Stimulated activated CD8-positive, alpha-beta memory T cell treated with anti-CD3 and anti-CD28 coated beads, Interleukin-7, amount 100 ng/mL, for 48 hours (primary cell): ENCODE data around the gene NEK4.

ENCODE experiments used
- DNase-seq, 2 donors: peaks; one replicate each; pipeline ENCODE4 v3.0.0-alpha.2; 2020; ENCODE audit warnings: low read depth in 1 of 2; ENCODE audit errors: extremely low read depth in 1 of 2

Gene NEK4

GRCh38 chr3:52705688-52706686 lies 64.8 kb downstream of the NEK4 start, which contains the start of the genes GLT8D1 and SPCS1:
TSS of gene GLT8D1 (minus strand) at chr3:52705791. CDS start at chr3:52700460, 5,331 bp downstream.
TSS of gene SPCS1 (plus strand) at chr3:52706106. CDS start at chr3:52706247, 141 bp downstream.
- DNase-seq, result peak; percentile 72 to 76

DNA sequence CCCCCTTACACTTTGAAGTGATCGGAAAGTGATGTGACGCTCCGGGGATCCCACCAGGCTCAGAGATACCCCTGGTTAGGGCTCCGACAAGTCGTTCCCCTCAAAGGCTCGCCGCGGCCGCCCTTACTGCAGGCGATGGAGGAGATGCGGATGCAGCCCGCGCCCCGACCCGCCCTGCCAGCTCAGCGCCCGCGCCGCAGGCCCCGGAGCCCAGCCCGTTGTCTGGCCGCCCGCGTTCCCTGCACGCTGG lies 65.4 kb downstream of the NEK4 start:
- DNase-seq, result no peak

DNA sequence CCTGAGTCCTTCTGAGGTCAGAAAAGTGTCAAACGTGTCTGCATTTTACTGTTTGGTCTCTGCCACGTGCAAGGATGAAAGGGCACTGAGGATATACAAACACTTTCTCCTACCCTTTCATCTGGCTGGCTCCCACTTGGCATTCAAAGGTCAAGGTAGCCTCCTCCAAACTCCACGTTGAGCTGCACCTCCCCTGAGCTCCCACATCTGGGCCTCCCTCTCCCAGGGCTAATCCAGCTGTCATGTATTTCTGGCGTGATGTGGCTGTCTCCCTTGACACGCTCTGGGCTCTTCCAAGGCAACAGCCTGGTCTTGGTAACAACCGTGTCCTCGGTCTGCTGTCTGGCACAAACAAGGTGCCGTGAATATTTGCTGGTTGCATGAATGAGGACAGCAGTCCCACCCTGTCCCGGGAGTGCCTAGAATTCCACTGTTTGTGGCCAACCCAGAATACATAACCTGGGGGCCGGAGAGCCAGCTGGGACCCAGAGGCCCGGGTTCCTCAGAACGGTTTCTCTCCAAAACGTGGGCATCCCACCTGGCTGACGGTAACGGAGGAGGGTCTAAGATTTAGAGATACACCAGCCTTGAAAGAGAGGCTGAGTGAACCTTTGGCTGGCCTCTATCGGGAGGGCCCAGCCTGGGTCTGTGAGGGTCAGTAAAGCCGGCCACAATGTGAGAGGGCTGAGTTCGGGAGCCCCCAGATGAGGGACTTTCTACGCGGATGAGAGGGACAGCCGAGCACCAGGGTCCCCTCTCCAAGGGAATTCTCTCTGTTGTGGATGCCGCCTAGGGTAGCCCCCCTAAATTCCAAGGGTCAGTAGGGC lies 65.9 kb downstream of the NEK4 start:
- no peak for DNase-seq

DNA sequence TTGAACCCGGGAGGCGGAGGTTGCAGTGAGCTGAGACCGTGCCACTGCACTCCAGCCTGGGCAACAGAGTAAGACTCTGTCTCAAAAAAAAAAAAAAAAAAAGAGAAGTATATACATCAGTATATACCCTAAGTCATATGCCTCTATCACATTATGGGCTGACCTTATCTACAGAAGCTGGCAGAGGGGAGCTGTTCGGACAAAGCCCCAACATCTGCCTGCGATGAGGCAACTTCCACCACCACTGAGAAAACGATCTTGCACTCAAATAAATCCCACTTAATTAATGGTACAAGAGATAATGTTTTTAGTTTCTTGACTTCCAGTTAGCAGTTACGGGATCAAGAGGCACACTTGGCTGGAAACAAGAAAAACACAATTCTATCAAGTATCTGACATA lies 67.4 kb downstream of the NEK4 start:
- DNase-seq, result no peak

DNA sequence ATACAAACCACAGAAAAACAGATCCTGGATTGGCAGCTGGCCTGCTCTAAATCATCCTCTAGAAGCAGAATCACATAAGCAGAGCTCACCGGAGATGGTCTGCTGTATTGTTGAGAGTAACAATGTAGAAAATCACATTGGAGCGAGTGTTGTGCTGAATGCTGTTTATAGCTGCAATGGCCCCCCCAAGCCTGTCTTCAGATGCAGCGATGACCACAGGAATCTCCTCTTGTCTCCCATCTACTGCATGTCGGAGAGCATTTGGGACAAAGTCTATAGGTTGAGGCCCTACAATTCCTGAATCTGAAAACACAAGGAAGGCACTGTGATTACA lies 73.1 kb downstream of the NEK4 start:
- DNase-seq, result no peak

DNA sequence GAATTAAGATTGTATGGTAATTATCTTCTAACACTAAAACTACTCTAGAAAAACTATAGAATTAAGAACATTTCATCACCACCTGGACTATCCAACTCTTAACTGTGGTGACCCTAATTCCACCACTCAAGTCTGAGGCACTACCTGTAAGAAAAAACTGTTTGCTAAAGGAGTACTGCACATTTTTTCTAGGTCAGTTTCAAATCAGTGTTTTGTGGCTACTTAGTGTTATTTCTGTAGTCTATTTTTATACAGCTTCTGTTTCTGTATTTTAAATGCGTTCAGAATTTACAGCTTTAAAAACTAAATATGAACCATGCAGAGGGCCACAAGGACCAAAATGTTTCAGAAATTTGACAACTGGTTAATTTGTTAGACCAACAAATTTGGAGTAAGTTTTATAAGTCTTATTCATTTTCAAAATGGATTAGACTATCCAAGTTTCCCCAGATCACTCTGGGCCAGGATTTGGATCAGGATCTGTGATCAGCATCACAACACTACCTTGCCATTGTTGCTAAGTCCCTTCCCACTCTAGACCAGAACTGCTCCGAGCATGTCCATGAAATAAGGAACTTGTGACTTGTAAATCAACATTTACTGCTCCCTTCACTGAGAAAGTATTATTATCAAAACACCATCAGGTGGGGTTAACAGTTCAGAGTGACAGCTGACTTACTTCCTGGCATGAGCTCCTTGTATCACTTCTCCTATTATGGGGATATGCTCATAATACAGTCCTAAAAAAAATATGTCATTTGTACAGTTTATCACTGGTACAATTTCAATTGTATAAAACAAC lies 73.7 kb downstream of the NEK4 start:
- no peak for DNase-seq

DNA sequence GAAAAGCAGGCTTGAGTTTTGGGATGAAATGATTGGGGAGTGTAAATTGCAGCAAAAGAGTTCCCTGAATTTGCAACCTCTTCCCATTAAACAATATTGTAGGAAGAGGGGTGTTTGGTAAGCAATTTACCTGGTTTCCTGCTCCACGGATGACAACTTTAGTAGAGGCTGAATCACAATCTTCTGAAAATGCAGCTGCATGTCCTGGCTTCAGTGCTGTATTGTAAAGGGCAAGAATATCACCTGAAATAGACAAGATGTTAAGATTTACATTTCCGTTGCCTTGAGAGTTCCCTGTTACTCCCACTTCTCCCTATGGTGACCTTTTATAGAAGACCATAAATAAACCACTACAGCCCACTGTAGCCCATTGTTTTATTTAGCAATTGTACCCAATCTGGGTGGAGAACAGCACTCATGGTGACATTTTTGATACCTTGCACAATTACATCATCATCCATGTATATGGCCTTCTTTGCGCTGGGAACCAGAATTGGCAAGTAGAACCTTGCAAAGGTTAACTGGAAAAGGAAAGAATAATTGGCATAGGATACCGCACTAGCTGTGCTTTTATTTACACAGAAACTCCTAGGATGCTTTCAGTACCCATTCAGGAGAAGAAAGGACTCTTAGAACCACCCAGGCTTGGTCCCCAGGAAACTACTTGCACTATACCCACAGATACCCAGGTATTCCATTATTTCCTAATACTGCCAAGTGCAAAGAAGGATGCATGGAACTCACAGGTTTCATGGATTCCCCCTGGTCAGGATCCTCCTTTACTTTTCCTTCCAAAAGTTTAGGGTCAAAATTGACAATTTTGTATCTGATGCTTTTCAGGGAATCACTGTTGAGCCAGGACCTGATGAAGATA lies 74.7 kb downstream of the NEK4 start:
- DNase-seq, result no peak

DNA sequence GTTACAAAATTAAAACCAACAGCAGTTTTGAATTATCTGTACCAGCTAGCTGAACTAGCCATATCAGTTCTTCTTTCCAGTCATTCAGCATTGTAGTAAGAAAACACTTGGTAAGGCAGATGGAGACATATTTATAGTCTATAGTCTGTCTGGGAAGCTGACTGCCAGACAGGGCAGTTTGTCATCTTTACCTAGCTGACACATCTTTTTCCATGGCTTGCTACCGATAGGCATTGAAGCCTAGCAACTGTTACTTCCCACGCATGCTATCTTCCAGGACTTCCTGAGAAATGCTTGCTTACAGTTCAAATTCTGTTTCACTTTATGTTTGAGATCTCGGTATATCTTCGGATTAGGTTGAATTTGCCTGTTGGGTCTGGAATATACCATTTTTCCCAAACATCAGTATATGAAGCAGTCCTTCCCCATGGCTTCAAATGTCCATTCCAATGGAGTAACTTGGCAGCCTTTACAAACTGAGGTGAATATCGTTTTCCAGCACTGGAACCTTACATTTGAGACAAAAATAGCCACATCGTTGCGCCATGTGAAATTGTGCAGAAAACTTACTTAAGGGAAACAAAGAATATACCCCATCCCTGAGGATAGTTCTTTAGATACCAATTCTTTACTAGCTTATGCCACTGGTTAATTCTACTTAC lies 76.1 kb downstream of the NEK4 start:
- DNase-seq, result no peak

GRCh38 chr3:52693071-52693470 lies 77.7 kb downstream of the NEK4 start:
- no peak for DNase-seq

GRCh38 chr3:52690560-52690959 lies 80.2 kb downstream of the NEK4 start:
- DNase-seq, result no peak

DNA sequence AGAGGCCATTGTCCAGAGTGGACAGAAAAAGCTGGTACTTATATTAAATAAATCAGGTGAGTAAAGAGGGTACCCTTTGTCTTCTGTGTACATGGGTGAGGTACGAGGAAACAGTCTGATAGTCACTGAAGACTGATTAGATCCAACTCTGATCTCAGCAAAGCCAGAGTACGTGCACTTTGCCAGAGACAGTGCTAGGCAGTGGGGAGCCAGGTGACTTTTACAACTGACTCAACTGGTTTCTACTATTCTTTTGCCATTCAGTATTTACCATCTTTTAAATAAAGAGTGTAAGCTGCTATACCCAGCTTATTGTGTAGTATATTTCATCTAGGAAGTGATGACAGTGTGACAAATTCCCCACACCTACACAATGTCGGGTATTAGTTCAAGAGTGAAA lies 81.6 kb downstream of the NEK4 start:
- no peak for DNase-seq

DNA sequence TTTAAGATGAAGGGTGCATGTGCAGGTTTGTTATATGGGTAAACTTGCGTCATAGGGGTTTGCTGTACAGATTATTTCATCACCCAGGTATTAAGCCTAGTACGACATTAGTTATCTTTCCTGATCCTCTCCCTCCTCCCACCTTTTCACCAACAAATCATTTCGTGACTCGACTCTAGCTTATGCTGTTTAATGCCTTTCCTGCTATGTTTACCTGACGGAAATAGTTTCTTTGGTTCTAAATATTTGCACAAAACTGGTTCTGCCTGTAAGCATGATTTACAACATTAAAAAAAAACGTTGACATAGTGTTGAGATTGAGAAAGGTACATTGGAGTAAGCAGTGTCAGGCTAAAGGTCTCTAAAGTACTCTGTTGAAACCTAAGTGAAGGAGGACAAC lies 82.5 kb downstream of the NEK4 start:
- DNase-seq, result no peak

DNA sequence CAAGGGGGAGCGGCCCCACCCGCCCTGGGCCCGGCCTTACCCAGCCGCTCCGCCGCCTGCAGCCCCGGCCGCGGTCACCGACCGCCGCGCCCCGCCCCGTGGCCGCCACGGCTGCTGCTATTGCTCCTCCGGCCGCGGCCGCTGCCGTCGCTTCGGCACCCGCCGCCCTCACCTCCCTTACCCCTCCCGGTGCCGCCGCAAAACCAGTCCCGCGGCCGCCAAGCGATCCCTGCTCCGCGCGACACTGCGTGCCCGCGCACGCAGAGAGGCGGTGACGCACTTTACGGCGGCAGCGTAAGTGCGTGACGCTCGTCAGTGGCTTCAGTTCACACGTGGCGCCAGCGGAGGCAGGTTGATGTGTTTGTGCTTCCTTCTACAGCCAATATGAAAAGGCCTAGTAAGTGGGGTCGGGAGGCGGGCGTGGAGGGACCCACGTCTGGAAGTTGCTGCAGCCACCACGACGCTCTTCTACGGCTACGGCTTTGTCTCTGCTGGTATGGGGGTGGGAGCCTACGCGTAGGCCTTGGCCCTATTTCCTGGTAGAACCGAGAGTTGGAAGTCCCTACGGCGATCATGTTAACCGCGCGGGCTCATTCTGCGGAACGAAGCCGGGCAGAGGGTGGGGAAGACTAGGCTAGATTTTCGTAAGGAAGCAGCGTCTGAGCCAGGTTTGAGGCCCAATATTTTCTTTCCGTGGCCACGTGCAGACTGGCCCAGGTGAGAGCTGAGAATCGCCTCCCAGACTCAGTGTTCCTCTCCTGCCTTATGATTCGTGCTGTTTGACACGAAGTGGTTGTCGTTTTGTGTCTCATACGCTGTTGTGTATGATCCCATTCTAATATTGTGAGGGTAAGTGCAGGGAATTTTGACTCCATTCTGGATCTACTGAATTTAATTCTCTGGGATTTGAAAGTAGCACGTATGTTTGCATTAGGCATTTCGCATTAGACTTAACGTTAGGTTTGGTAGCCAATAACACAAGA lies 84.7 kb downstream of the NEK4 start, which contains the start of the genes GNL3 and PBRM1:
Gene GNL3, plus strand, starts transcription at position 324 of the 983 bp plus-strand sequence. Its CDS starts 61 bp downstream, at position 385.
Gene PBRM1, minus strand, starts transcription at position 205 of the 983 bp plus-strand sequence.
- DNase-seq, result peak; percentile 84

DNA sequence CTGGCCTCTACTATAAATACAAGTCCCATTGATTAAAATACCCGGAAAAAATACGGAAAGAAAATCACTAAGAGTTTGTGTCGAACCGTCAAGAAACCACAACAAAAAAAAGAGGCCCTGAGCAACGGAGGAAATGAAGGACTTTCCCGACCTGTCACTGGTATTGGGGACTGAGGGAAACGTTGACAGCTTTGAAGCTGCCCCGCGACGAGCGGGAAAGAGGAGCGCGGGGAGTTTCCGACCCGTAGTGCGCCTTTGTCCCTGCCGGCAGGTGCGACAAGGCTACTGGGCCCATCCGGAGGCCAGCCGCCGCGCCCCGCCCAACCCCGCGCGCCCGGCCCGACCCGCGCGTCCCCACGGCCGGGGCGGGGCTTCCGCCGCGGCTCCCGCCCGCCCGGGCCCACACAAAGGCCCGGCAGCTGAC lies 85.4 kb downstream of the NEK4 start:
- DNase-seq, result peak; percentile 75 to 80

GRCh38 chr3:52684184-52684583 lies 86.6 kb downstream of the NEK4 start:
- DNase-seq, result no peak

DNA sequence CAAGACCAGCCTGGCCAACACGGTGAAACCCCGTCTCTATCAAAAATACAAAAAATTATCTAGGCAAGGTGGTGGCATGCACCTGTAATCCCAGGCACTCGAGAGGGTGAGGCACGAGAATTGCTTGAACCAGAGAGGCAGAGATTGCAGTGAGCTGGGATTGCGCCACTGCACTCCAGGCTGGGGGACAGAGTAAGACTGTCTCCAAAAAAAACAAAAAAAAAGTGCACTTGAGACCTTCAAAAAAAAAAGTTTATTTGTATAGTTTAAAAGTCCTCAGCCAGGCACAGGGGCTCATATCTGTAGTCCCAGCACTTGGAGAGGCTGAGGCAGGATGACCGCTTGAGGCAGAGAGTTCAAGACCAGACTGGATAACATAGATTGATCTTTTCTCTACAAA lies 87.1 kb downstream of the NEK4 start:
- no peak for DNase-seq

DNA sequence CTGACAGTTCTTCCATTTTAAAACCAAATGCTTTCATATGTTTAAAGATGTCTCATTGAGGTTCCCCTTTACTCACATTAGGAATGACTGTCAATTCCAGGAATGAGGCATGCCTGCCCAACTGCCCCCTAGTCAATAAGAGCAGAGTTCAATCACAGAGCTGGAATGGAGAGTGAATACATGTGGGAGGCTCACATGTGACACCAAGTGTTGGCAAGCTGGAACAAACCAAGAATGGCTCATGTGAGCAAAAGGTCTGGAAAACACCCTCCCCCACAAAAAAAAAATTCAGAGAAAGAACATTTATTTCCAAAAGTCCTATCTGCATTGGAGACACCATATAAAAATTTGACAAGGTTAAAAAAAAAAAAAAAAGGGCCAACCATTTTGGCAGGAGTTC lies 88.7 kb downstream of the NEK4 start:
- DNase-seq, result no peak

DNA sequence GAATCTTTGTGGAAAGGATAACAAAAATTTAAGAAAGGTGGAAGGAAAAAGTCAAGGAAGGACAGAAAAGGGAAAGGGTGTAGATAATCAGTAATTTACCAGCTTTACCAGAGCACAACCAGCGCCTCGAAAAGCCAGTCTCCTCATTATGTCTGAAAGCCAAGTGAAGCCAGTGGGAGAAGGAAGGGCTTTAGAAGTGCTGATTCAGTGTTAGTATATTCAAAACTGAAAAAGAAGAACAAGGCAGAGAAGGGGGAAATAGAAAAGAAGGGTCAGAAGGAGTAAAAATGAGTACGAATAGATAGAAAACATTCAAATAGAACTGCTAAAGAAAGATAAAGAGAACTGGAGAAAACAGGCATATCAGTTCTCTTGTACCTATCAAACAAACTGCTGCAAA lies 89.1 kb downstream of the NEK4 start:
- no peak for DNase-seq
